Pericardium fibroblast (primary cell): ENCODE data around the gene PHAX. TPM values are rescaled to one million over a fixed set of nuclear protein-coding genes. Genes with fewer than 3 reads are reported as not detected.

ENCODE experiments used
- total RNA-seq: library from RNA; depleted of rRNA; stranded (reverse); fragments of >200 nt; gene quantifications from 2 replicates; pipeline ENCODE4 v1.2.3, GENCODE V29; 2015

Gene PHAX, protein sequence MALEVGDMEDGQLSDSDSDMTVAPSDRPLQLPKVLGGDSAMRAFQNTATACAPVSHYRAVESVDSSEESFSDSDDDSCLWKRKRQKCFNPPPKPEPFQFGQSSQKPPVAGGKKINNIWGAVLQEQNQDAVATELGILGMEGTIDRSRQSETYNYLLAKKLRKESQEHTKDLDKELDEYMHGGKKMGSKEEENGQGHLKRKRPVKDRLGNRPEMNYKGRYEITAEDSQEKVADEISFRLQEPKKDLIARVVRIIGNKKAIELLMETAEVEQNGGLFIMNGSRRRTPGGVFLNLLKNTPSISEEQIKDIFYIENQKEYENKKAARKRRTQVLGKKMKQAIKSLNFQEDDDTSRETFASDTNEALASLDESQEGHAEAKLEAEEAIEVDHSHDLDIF
- 24.9 and 29.4 TPM in 2 replicates for total RNA-seq

DNA sequence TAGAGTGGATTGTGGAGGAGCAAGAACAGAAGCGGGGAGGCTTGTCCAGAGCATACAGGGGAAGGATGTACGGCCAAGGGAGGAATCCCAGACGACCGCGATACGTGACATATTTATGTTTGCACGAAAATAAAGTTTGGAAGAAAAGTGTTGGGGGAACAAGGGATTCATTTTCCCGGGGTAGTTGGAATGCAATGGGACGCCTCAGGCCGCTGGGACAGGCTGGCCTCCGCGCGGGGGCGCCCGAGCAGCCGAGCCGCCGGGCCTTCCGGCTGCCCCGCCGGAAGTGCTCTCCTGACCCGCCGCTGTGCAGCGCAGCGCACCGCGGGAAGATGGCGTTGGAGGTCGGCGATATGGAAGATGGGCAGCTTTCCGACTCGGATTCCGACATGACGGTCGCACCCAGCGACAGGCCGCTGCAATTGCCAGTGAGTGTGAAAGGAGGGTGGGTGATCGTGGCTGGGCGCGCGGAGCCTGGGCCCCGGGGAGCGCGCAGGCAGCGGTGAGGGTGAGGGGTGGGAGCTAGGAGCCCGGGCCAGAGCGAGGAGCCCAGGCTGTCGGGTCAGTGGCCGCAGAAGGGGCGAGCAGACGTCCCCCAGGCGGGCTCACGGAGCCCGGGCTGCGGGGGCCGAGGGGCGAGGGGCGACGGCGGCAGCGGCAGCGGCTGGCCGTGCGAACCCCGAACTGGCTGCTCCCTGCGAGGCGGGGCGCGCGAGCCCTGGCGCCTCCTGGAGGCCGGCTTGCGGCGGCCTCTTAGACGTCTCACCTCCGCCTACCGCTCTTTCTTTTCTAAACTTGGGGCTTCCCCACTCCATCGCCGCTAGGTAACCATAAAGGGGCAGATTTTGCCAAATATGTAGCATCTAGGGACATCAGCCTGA lies at the start of gene PHAX:
Gene PHAX (plus strand): TSS at position 317 of the 881 bp plus-strand sequence. CDS start 16 bp downstream, at position 333.

DNA sequence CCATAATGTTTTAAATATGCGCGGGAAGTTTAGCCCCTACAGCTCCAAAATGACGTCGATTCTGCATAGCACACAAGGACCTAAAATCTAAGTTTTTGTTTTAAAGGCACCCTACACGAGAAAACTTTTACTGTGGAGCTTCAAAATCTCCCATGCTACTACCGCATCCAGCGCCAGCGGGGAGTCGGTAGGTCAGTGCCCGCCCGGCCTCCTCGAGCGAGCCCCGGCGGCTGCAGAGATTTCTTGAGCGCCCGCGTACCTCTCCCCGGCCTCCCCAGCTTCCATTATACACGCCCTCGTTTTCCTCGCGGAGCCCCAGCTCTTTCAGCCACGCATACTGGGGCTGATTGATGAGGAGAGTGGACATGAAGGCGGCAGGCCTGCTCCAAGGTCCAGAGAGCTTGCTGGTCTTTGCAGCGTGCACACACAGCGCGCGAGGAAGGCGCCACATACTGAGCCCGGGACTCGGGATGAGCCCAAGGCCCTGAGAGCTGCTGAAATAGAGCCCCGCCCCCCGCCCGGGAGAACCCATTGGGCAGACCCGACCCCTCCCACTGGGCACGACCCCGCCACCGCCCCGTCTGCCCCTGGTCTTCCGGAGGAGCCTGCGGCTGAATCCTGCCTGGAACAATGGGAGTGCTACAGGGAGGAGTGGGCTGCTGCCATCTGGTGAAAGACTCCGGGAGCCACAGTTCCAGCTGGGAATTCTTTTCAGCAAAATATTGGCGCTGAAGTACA lies 5.8 kb upstream of the PHAX start, which contains the start of gene ALDH7A1:
Gene ALDH7A1 (minus strand): TSS at position 472 of the 738 bp plus-strand sequence. CDS start 21 bp downstream, at position 451.

Other genes starting within 250 kb of the PHAX start
- gene GRAMD2B, start 177.5 kb upstream of the PHAX start, total RNA-seq: 4.3 and 12.8 TPM in 2 replicates
- gene ALDH7A1, start 5.7 kb upstream of the PHAX start, total RNA-seq: 18.2 and 24.3 TPM in 2 replicates
- gene LMNB1, start 176.2 kb downstream of the PHAX start, total RNA-seq: 3.9 and 6.5 TPM in 2 replicates